Measurements from ENCODE around the gene KLK3. TPM values are rescaled to one million over a fixed set of nuclear protein-coding genes. Genes with fewer than 3 reads are reported as not detected.

KLK3 gene
- total and polyA plus RNA-seq, 8 donors: 46.9 to 134 TPM; not detected in 6

DNA sequence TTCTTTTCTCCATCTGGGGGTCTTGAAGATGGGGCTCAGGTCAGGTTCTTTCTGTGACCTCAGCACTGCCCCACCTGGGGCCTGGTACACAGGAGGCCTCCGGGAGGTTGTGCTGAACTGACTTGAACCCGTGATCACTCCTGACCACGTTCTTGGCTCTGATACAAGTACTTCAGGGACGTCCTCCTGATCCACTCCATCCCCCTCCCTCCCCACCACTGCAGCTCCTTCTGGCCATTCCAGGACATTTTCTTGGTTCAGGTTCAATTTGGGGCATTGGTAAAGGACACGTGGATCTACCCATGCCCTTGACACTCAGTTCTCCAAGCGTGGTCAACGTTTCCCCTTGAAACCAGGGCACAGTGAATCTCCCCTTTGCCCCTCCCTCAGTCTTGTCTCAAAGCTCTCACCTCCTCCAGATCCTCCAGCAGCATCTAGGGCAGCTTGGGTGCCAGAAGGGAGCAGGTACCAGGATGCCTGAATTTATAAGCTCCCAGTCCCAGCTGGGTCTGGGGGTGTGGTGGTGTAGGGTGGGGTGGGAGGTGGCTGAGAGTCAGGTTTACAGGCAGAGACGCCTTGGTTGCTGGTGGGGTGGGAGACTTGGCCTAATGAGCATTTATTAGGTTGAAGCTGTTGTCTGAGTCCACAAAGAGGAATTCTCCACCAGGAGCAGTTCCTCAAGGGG, 21.5 kb upstream of the KLK3 start, which contains the start of gene KLK15:
TSS of gene KLK15 (minus strand) at position 458 of the 685 bp plus-strand sequence. CDS start 2,082 bp downstream, outside the sequence.
- Histone ChIP-seq H3K9me3 (no peaks in the 10 kb centered on the region), H3K27me3 (peaks cover 4 to 94% (median 28%) of the 10 kb centered on the region in 3 donors), H3K4me1 (peaks cover 7 to 16% (median 14%) of the 10 kb centered on the region in 4 donors), H3K4me3 (no peak within 1 kb of the TSS), H3K36me3 (no peaks in the 10 kb centered on the region), H3K27ac (no peak within 1 kb of the TSS)
- 64 to 72% (median 69%) methylated on average over 8 of the region's 8 CpGs for WGBS, 5 donors
- DNase-seq: no peak
- TF ChIP-seq, protein P1, sequence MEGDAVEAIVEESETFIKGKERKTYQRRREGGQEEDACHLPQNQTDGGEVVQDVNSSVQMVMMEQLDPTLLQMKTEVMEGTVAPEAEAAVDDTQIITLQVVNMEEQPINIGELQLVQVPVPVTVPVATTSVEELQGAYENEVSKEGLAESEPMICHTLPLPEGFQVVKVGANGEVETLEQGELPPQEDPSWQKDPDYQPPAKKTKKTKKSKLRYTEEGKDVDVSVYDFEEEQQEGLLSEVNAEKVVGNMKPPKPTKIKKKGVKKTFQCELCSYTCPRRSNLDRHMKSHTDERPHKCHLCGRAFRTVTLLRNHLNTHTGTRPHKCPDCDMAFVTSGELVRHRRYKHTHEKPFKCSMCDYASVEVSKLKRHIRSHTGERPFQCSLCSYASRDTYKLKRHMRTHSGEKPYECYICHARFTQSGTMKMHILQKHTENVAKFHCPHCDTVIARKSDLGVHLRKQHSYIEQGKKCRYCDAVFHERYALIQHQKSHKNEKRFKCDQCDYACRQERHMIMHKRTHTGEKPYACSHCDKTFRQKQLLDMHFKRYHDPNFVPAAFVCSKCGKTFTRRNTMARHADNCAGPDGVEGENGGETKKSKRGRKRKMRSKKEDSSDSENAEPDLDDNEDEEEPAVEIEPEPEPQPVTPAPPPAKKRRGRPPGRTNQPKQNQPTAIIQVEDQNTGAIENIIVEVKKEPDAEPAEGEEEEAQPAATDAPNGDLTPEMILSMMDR (IDR thresholded peaks at IDR 0.05): no peak
- no peak for TF ChIP-seq POLR2AphosphoS5 (IDR thresholded peaks at IDR 0.05)
- TF ChIP-seq POLR2A (IDR thresholded peaks at IDR 0.05): no peak
- TF ChIP-seq EP300 (IDR thresholded peaks at IDR 0.05): no peak
- intact Hi-C loops (cut with DNase I; ENCODE audit: low total_unique reads): no loop called here

DNA sequence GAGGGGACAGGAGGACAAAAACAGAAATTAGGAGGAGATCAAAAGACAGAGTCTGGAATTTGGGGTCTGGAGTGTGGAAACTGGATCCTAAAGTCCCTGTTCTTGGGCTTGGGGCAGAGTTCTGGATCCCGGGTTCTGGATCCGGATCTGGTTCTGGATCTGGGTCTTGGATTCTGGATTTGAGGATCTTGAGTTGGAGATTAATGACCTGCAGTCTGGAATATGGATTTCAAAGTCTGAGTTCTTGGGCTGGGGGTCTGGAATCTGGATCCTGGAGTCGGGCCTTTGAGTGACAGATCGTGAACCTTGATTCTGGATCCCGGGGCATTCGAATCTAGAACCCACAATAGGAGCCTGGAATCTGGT, 20.9 kb upstream of the KLK3 start:
- Histone ChIP-seq H3K27ac (no peak overlapping the region), H3K4me3 (no peak overlapping the region), H3K27me3 (peaks cover 4 to 95% (median 28%) of the 10 kb centered on the region in 3 donors), H3K36me3 (no peaks in the 10 kb centered on the region), H3K4me1 (peaks cover 7 to 16% (median 14%) of the 10 kb centered on the region in 4 donors), H3K9me3 (no peaks in the 10 kb centered on the region)
- intact Hi-C loops (cut with DNase I; ENCODE audit: low total_unique reads): no loop called here
- TF ChIP-seq, protein P1 (IDR thresholded peaks at IDR 0.05): no peak
- TF ChIP-seq POLR2A (IDR thresholded peaks at IDR 0.05) (no peak), EP300 (IDR thresholded peaks at IDR 0.05) (no peak), POLR2AphosphoS5 (IDR thresholded peaks at IDR 0.05) (no peak)
- DNase-seq: no peak
- 90 to 97% (median 95%) methylated on average over 6 of the region's 6 CpGs for WGBS, 5 donors

DNA sequence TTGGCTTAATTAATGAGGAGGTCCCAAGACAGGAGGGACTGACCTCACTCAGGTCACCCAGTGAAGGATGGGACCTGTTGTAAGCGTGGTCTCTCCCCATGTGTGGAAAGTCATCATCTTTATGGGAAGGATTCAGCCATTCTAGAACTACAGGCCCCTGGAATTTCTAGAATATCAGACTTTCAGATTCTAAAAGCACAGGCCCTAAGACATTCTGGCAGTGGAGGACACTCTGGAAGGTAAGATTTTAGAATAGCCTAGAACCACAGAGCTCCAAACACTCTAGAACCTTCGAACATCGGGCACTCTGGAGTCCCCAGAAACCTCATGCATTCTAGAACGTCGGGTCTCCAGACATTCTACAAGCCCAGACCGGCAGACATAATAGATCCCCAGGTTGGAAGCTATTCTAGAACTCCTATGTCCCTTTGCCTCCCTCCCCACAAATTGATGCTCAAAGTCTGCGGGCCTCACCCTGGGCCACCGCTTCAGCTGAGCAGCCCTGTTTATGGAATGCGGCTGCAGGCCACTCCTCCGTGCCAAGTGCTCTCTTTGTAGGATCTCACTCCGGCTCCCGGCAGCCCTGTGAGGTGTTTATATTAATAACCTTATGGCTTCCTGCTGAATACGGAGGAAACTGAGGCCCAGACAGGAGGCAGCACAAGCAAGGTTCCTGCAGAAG, 19.5 kb upstream of the KLK3 start:
- no peaks in the 10 kb centered on the region for H3K9me3 ChIP-seq
- H3K27me3 ChIP-seq: peaks cover 4 to 94% (median 28%) of the 10 kb centered on the region in 3 donors
- peaks cover 7 to 16% (median 14%) of the 10 kb centered on the region in 4 donors for H3K4me1 ChIP-seq
- no peak for DNase-seq
- TF ChIP-seq EP300 (IDR thresholded peaks at IDR 0.05) (no peak), POLR2AphosphoS5 (IDR thresholded peaks at IDR 0.05) (no peak)
- TF ChIP-seq, protein P1 (IDR thresholded peaks at IDR 0.05): no peak
- H3K27ac ChIP-seq: peak overlapping the region in 1 of 5 donors; percentile 2
- intact Hi-C loops (cut with DNase I; ENCODE audit: low total_unique reads): no loop called here
- WGBS, 5 donors: 28 to 31% (median 29%) methylated on average over 12 to 13 of the region's 13 CpGs
- H3K4me3 ChIP-seq: peak overlapping the region; percentile 47 to 60 (median 56)
- no peaks in the 10 kb centered on the region for H3K36me3 ChIP-seq

DNA sequence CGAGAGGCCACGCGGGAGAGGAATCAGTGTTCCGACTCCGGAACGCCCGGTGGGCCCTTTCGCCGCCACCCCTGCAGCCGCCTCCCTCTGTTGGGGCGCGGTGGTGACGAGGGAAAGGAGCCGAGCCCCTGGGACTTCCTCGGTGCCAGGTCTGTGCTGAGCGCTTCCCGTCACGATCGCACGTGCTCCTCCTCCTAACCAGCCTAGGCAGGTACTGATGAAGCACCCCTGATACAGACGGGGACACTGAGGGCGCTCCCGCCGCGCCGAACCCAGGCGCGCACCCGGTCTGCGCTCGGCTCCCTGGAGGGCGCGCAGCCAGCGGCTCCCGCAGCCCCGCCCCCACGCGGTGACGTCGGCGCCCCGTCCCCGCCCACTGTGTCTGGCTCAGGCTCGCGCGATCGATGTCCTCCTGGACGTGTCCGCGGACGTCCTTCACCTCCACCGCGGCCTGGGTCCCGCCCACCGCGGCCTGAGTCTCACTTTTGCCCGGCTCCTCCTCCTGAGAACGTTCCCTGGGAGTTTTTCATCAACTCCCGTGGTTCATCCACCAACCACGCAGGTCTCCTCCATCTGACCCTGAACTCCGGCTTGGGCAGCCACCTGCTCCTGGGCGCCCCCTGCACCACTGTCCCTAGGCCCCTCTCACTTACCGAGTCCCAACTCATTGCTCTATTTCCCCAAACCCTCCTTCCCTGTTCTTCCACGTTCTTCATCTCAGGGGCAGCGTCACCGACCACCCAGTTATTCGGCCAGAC, 18.8 kb upstream of the KLK3 start:
- intact Hi-C loops (cut with DNase I; ENCODE audit: low total_unique reads): no loop called here
- Histone ChIP-seq H3K27ac (peak overlapping the region in 1 of 5 donors; percentile 2), H3K4me1 (peaks cover 7 to 16% (median 14%) of the 10 kb centered on the region in 4 donors), H3K36me3 (no peaks in the 10 kb centered on the region), H3K4me3 (peak overlapping the region; percentile 47 to 60 (median 56)), H3K9me3 (no peaks in the 10 kb centered on the region), H3K27me3 (peaks cover 4 to 90% (median 28%) of the 10 kb centered on the region in 3 donors)
- DNase-seq: peak; percentile 78 to 93
- TF ChIP-seq, protein P1 (IDR thresholded peaks at IDR 0.05): no peak
- TF ChIP-seq POLR2A (IDR thresholded peaks at IDR 0.05): no peak
- peak in 1 of 3 donors; percentile 46 for TF ChIP-seq POLR2AphosphoS5 (IDR thresholded peaks at IDR 0.05)
- TF ChIP-seq EP300 (IDR thresholded peaks at IDR 0.05): no peak
- WGBS, 5 donors: 2 to 5% (median 4%) methylated on average over 41 to 67 of the region's 67 CpGs
